Neutrophil (primary cell): ENCODE data around the gene IFRD1.

Source experiments
- H3K27ac ChIP-seq: fragments of 200-600 bp; sonication (generic); 2 replicates; pipeline ENCODE4 v1.5.1; 2016; ENCODE audit warnings: mild to moderate bottlenecking, moderate library complexity
- H3K27me3 ChIP-seq: fragments of 200-600 bp; sonication (generic); 2 replicates; pipeline ENCODE4 v1.6.0; 2016; ENCODE audit warnings: mild to moderate bottlenecking
- H3K36me3 ChIP-seq: fragments of 200-600 bp; sonication (generic); 2 replicates; pipeline ENCODE4 v1.5.1; 2017
- H3K4me1 ChIP-seq, 2 experiments: fragments of 200-600 bp in 1 of 2; sonication (generic) in 1 of 2; 1 replicate in 1 of 2; 2 replicates in 1 of 2; pipeline versions ENCODE4 v1.5.1 to v1.6.1; 2013 to 2016; ENCODE audit warnings: low read depth in 1 of 2, low read length in 1 of 2, mild to moderate bottlenecking in 1 of 2, moderate library complexity in 1 of 2; ENCODE audit not compliant: control insufficient read depth in 1 of 2, insufficient read depth in 1 of 2
- H3K4me3 ChIP-seq, 2 experiments: fragments of 200-600 bp in 1 of 2; sonication (generic) in 1 of 2; 1 replicate in 1 of 2; 2 replicates in 1 of 2; pipeline ENCODE4 v1.5.1; 2013 to 2016; ENCODE audit warnings: low read depth in 1 of 2, low read length in 1 of 2, mild to moderate bottlenecking in 1 of 2, moderate library complexity in 1 of 2
- H3K9me3 ChIP-seq: fragments of 200-600 bp; sonication (generic); 2 replicates; pipeline ENCODE4 v1.5.1; 2016
- CTCF ChIP-seq: fragments of 200-600 bp; sonication (generic); IDR thresholded peaks from 2 replicates; pipeline ENCODE4 v1.5.1; 2016; ENCODE audit warnings: antibody characterized with exemption

Gene IFRD1

GRCh38 chr7:112500619-112501018 lies 50.4 kb downstream of the IFRD1 start:
- Histone ChIP-seq H3K4me1 (no peaks in the 10 kb centered on the region), H3K36me3 (no peaks in the 10 kb centered on the region), H3K27me3 (peaks cover 12% of the 10 kb centered on the region), H3K27ac (no peak overlapping the region), H3K4me3 (no peak overlapping the region), H3K9me3 (no peaks in the 10 kb centered on the region)
- TF ChIP-seq CTCF = no peak

GRCh38 chr7:112501801-112502503 lies 51.7 kb downstream of the IFRD1 start:
- Histone ChIP-seq H3K4me3 (no peak overlapping the region), H3K36me3 (no peaks in the 10 kb centered on the region), H3K9me3 (no peaks in the 10 kb centered on the region), H3K4me1 (no peaks in the 10 kb centered on the region), H3K27me3 (peaks cover 8% of the 10 kb centered on the region), H3K27ac (no peak overlapping the region)
- no peak for TF ChIP-seq CTCF

GRCh38 chr7:112502700-112503099 lies 52.4 kb downstream of the IFRD1 start:
- H3K27me3 ChIP-seq = peaks cover 3% of the 10 kb centered on the region
- no peaks in the 10 kb centered on the region for H3K4me1 ChIP-seq
- no peak for TF ChIP-seq CTCF
- H3K36me3 ChIP-seq = no peaks in the 10 kb centered on the region
- no peaks in the 10 kb centered on the region for H3K9me3 ChIP-seq
- H3K27ac ChIP-seq = no peak overlapping the region
- no peak overlapping the region for H3K4me3 ChIP-seq

- no peaks in the 10 kb centered on the region for H3K9me3 ChIP-seq
- H3K27me3 ChIP-seq = no peaks in the 10 kb centered on the region
- no peak for TF ChIP-seq CTCF
- no peaks in the 10 kb centered on the region for H3K36me3 ChIP-seq
- no peaks in the 10 kb centered on the region for H3K4me1 ChIP-seq
- H3K27ac ChIP-seq = no peak overlapping the region
- H3K4me3 ChIP-seq = no peak overlapping the region
These were observed 53.2 kb downstream of the IFRD1 start for GRCh38 chr7:112503361-112503972.

- H3K27ac ChIP-seq = no peak overlapping the region
- no peak for TF ChIP-seq CTCF
- H3K4me3 ChIP-seq = no peak overlapping the region
- no peaks in the 10 kb centered on the region for H3K9me3 ChIP-seq
- no peaks in the 10 kb centered on the region for H3K27me3 ChIP-seq
- no peaks in the 10 kb centered on the region for H3K4me1 ChIP-seq
- H3K36me3 ChIP-seq = no peaks in the 10 kb centered on the region
These were observed 53.9 kb downstream of the IFRD1 start for GRCh38 chr7:112504093-112504695.
